A549 (cell line): ENCODE data around the gene PRKAG2. TPM values are rescaled to one million over a fixed set of nuclear protein-coding genes. Genes with fewer than 3 reads are reported as not detected.

Experiments used
- ATAC-seq, 2 experiments: fragments of 200-7000 bp in 1 of 2; fragments of >200 bp in 1 of 2; cut with Nextera tagmentation in 1 of 2; cut with Tn5 transposase in 1 of 2; 3 replicates each; pipeline versions ENCODE4 v1.8.0 to v1.9.1; 2018 to 2020; ENCODE audit warnings: mild to moderate bottlenecking in 1 of 2, moderate library complexity in 1 of 2
- CTCF ChIA-PET: fragments of 300-600 bp; sonication (Branson Sonifier 250); formaldehyde crosslinking; extraction: SDS; loops from one replicate; lab custom pipeline; 2021; ENCODE audit warnings: antibody characterized with exemption, inconsistent platforms; lab: Yijun Ruan, JAX
- POLR2A ChIA-PET: fragments of 350-600 bp; formaldehyde crosslinking; extraction: SDS; loops from one replicate; lab custom pipeline; 2021; ENCODE audit warnings: antibody characterized with exemption, inconsistent platforms; lab: Yijun Ruan, JAX
- DNase-seq, 2 experiments: peaks; one replicate each; pipeline versions ENCODE4 v3.0.0 to v3.0.0-alpha.2; 2011 to 2016; ENCODE audit warnings: low read depth in 1 of 2, low spot score in 1 of 2
- FAIRE-seq: peaks from 2 replicates; lab custom pipeline; 2011; peaks lifted over from hg19 to GRCh38; lab: Jason Lieb, UNC
- H3K27ac ChIP-seq, 2 experiments: fragments of >200 bp; sonication (Bioruptor Twin); formaldehyde crosslinking; 3 replicates each; pipeline ENCODE4 v1.5.1; 2016 to 2017
- H3K4me1 ChIP-seq: fragments of >200 bp; sonication (Bioruptor Twin); formaldehyde crosslinking; 3 replicates; pipeline ENCODE4 v1.6.1; 2016
- H3K4me2 ChIP-seq: fragments of >200 bp; sonication (Bioruptor Twin); formaldehyde crosslinking; 3 replicates; pipeline ENCODE4 v1.6.1; 2016
- H3K4me3 ChIP-seq: fragments of >200 bp; sonication (Bioruptor Twin); formaldehyde crosslinking; 3 replicates; pipeline ENCODE4 v1.5.1; 2016
- H3K9me3 ChIP-seq: fragments of >200 bp; sonication (Bioruptor Twin); formaldehyde crosslinking; 3 replicates; pipeline ENCODE4 v1.6.1; 2016
- ATOH8 ChIP-seq: fragments of 250-450 bp; sonication (Bioruptor Pico); IDR thresholded peaks from 2 replicates; pipeline ENCODE4 v1.5.0; 2020; ENCODE audit warnings: low read depth, mild to moderate bottlenecking, moderate library complexity
- CBX8 ChIP-seq: fragments of 200-600 bp; sonication (generic); IDR thresholded peaks from 2 replicates; pipeline ENCODE4 v1.6.1; 2016
- CEBPB ChIP-seq, 2 experiments: fragments of >200 bp in 1 of 2; sonication (Bioruptor Twin) in 1 of 2; formaldehyde crosslinking in 1 of 2; IDR thresholded peaks; 2 replicates each; pipeline ENCODE4 v1.6.1; 2012 to 2016
- CHD4 ChIP-seq: fragments of 200-600 bp; sonication (generic); IDR thresholded peaks from 2 replicates; pipeline ENCODE4 v1.6.1; 2016; ENCODE audit warnings: antibody characterized with exemption, mild to moderate bottlenecking, borderline replicate concordance
- EHMT2 ChIP-seq: fragments of 200-600 bp; sonication (generic); IDR thresholded peaks from 2 replicates; pipeline ENCODE4 v1.6.1; 2016; ENCODE audit warnings: antibody characterized with exemption, low read depth, mild to moderate bottlenecking, moderate library complexity
- EP300 ChIP-seq, 2 experiments: fragments of >200 bp; sonication (Bioruptor Twin); formaldehyde crosslinking; IDR thresholded peaks; 2 replicates in 1 of 2; 3 replicates in 1 of 2; pipeline ENCODE4 v1.6.1; 2016 to 2017
- HDAC2 ChIP-seq: fragments of 200-600 bp; sonication (generic); IDR thresholded peaks from 2 replicates; pipeline ENCODE4 v1.6.1; 2016
- HEYL ChIP-seq: fragments of 250-450 bp; sonication (Bioruptor Pico); IDR thresholded peaks from 2 replicates; pipeline ENCODE4 v1.8.0; 2021; ENCODE audit warnings: mild to moderate bottlenecking, moderate library complexity
- JUN ChIP-seq, 2 experiments: fragments of >200 bp; sonication (Bioruptor Twin); formaldehyde crosslinking; IDR thresholded peaks; 2 replicates in 1 of 2; 3 replicates in 1 of 2; pipeline ENCODE4 v1.6.1; 2016 to 2017
- KDM5A ChIP-seq: fragments of 200-600 bp; sonication (generic); IDR thresholded peaks from 2 replicates; pipeline ENCODE4 v1.6.1; 2016; ENCODE audit warnings: antibody characterized with exemption, mild to moderate bottlenecking
- MAFK ChIP-seq: fragments of 450-650 bp; IDR thresholded peaks from 2 replicates; pipeline ENCODE4 v1.6.1; 2014; ENCODE audit not compliant: partially characterized antibody
- MAZ ChIP-seq: fragments of 150-350 bp; IDR thresholded peaks from 2 replicates; pipeline ENCODE4 v1.6.1; 2014; ENCODE audit warnings: antibody characterized with exemption, low read depth, low read length, borderline replicate concordance
- RCOR1 ChIP-seq: fragments of 150-350 bp; IDR thresholded peaks from 2 replicates; pipeline ENCODE4 v1.6.1; 2014; ENCODE audit warnings: antibody characterized with exemption, low read length, low read depth
- RFX5 ChIP-seq: fragments of 450-650 bp; IDR thresholded peaks from 2 replicates; pipeline ENCODE4 v1.7.1; 2014; ENCODE audit warnings: antibody characterized with exemption, mild to moderate bottlenecking, moderate library complexity
- SREBF2 ChIP-seq: fragments of 450-650 bp; IDR thresholded peaks from 2 replicates; pipeline ENCODE4 v1.6.1; 2014; ENCODE audit warnings: mild to moderate bottlenecking, moderate library complexity
- ZFP36 ChIP-seq: fragments of 450-650 bp; IDR thresholded peaks from 2 replicates; pipeline ENCODE4 v1.6.1; 2014; ENCODE audit warnings: borderline replicate concordance; ENCODE audit not compliant: partially characterized antibody
- WGBS: methylation state at CpG from one replicate; pipeline ENCODE4 v1.1.6; 2017; ENCODE audit errors: missing lambda C conversion rate; 5-methylcytosine and 5-hydroxymethylcytosine counted together
- polyA plus RNA-seq, 4 experiments: library from polyadenylated mRNA; depleted of rRNA in 3 of 4; stranded (reverse); fragments of >200 nt; fragmentation: RNase III in 1 of 4; extraction: RNeasy Plus Mini Kit Qiagen cat#74134 plus additional on column Dnase treatment in 1 of 4; gene quantifications; 2 replicates in 3 of 4; 3 replicates in 1 of 4; pipeline ENCODE4 v1.2.3, GENCODE V29; 2011 to 2017
- TF ChIP-seq, protein P1 (sequence below): fragments of >200 bp; sonication (Bioruptor Twin); formaldehyde crosslinking; IDR thresholded peaks from 3 replicates; pipeline ENCODE4 v1.6.1; 2016
- TF ChIP-seq, protein P2 (sequence below): fragments of >200 bp; sonication (Bioruptor Twin); formaldehyde crosslinking; IDR thresholded peaks from 3 replicates; pipeline ENCODE4 v1.5.1; 2016
- TF ChIP-seq, protein P3 (sequence below): IDR thresholded peaks from 2 replicates; pipeline ENCODE4 v1.6.1; 2012; ENCODE audit warnings: low read depth, borderline replicate concordance
- TF ChIP-seq, protein P4 (sequence below): fragments of 200-600 bp; sonication (generic); IDR thresholded peaks from 2 replicates; pipeline ENCODE4 v1.6.1; 2016; ENCODE audit warnings: antibody characterized with exemption, mild to moderate bottlenecking, moderate library complexity

Gene PRKAG2
- polyA plus RNA-seq, 2 of the 4 experiments (the other 2 are of a cell fraction) = 26.5 to 31.7 TPM

- CTCF ChIA-PET = interaction anchor here (0.7 to 16.0 kb wide), 20 partner anchors 10 to 217 kb away, joined by 3 to 155 read pairs (median 5); no protein-coding TSS in a partner anchor
- no peak overlapping the region for H3K4me2 ChIP-seq
- TF ChIP-seq, protein P1, sequence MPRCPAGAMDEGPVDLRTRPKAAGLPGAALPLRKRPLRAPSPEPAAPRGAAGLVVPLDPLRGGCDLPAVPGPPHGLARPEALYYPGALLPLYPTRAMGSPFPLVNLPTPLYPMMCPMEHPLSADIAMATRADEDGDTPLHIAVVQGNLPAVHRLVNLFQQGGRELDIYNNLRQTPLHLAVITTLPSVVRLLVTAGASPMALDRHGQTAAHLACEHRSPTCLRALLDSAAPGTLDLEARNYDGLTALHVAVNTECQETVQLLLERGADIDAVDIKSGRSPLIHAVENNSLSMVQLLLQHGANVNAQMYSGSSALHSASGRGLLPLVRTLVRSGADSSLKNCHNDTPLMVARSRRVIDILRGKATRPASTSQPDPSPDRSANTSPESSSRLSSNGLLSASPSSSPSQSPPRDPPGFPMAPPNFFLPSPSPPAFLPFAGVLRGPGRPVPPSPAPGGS = no peak
- TF ChIP-seq HEYL (no peak), KDM5A (no peak), MAFK (no peak), CBX8 (no peak), EP300 (IDR thresholded peaks at IDR 0.05) (no peak), HDAC2 (no peak), RFX5 (no peak), EHMT2 (no peak), SREBF2 (no peak), JUN (IDR thresholded peaks at IDR 0.05) (no peak), ZFP36 (no peak), CHD4 (no peak), MAZ (no peak), ATOH8 (CRISPR knock-in tag) (no peak), RCOR1 (no peak), CEBPB (IDR thresholded peaks at IDR 0.05) (no peak)
- TF ChIP-seq, protein P2, sequence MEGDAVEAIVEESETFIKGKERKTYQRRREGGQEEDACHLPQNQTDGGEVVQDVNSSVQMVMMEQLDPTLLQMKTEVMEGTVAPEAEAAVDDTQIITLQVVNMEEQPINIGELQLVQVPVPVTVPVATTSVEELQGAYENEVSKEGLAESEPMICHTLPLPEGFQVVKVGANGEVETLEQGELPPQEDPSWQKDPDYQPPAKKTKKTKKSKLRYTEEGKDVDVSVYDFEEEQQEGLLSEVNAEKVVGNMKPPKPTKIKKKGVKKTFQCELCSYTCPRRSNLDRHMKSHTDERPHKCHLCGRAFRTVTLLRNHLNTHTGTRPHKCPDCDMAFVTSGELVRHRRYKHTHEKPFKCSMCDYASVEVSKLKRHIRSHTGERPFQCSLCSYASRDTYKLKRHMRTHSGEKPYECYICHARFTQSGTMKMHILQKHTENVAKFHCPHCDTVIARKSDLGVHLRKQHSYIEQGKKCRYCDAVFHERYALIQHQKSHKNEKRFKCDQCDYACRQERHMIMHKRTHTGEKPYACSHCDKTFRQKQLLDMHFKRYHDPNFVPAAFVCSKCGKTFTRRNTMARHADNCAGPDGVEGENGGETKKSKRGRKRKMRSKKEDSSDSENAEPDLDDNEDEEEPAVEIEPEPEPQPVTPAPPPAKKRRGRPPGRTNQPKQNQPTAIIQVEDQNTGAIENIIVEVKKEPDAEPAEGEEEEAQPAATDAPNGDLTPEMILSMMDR = no peak
- TF ChIP-seq, protein P3, sequence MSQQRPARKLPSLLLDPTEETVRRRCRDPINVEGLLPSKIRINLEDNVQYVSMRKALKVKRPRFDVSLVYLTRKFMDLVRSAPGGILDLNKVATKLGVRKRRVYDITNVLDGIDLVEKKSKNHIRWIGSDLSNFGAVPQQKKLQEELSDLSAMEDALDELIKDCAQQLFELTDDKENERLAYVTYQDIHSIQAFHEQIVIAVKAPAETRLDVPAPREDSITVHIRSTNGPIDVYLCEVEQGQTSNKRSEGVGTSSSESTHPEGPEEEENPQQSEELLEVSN = no peak
- TF ChIP-seq, protein P4, sequence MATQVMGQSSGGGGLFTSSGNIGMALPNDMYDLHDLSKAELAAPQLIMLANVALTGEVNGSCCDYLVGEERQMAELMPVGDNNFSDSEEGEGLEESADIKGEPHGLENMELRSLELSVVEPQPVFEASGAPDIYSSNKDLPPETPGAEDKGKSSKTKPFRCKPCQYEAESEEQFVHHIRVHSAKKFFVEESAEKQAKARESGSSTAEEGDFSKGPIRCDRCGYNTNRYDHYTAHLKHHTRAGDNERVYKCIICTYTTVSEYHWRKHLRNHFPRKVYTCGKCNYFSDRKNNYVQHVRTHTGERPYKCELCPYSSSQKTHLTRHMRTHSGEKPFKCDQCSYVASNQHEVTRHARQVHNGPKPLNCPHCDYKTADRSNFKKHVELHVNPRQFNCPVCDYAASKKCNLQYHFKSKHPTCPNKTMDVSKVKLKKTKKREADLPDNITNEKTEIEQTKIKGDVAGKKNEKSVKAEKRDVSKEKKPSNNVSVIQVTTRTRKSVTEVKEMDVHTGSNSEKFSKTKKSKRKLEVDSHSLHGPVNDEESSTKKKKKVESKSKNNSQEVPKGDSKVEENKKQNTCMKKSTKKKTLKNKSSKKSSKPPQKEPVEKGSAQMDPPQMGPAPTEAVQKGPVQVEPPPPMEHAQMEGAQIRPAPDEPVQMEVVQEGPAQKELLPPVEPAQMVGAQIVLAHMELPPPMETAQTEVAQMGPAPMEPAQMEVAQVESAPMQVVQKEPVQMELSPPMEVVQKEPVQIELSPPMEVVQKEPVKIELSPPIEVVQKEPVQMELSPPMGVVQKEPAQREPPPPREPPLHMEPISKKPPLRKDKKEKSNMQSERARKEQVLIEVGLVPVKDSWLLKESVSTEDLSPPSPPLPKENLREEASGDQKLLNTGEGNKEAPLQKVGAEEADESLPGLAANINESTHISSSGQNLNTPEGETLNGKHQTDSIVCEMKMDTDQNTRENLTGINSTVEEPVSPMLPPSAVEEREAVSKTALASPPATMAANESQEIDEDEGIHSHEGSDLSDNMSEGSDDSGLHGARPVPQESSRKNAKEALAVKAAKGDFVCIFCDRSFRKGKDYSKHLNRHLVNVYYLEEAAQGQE = no peak
- TF ChIP-seq, all 56 proteins: peak for 0
- Histone ChIP-seq H3K27ac (no peak overlapping the region), H3K4me1 (no peaks in the 10 kb centered on the region; the same call in 2 of the 3 replicates), H3K4me3 (no peak overlapping the region), H3K9me3 (no peaks in the 10 kb centered on the region)
- POLR2A ChIA-PET = no interaction called here
- DNase-seq = no peak
- no peak for FAIRE-seq
- 90% methylated on average over 5 of the region's 5 CpGs for WGBS
- no peak for ATAC-seq
These were observed 305.4 kb downstream of the PRKAG2 start for GRCh38 chr7:151571471-151571870.
